BJ (cell line): ENCODE results near the gene FRMD3. TPM values are rescaled to one million over a fixed set of nuclear protein-coding genes. Genes with fewer than 3 reads are reported as not detected.

Experiments used
- CTCF ChIA-PET: fragments of 350-600 bp; formaldehyde crosslinking; extraction: SDS; loops from one replicate; lab custom pipeline; 2021; ENCODE audit warnings: antibody characterized with exemption, inconsistent platforms; lab: Yijun Ruan, JAX
- POLR2A ChIA-PET: fragments of 300-600 bp; sonication (Branson Sonifier 250); formaldehyde crosslinking; extraction: SDS; loops from one replicate; lab custom pipeline; 2021; ENCODE audit warnings: antibody characterized with exemption; lab: Charles Lee
- DNase-seq: peaks from one replicate; pipeline ENCODE4 v3.0.0-alpha.2; 2011; ENCODE audit warnings: low read depth
- H3K27me3 ChIP-seq: 2 replicates; pipeline ENCODE4 v1.6.0; 2011; ENCODE audit warnings: low read length; ENCODE audit not compliant: control insufficient read depth, insufficient read depth
- H3K36me3 ChIP-seq: 2 replicates; pipeline ENCODE4 v1.5.1; 2011; ENCODE audit warnings: low read length; ENCODE audit not compliant: control insufficient read depth, insufficient read depth
- H3K4me3 ChIP-seq: 2 replicates; pipeline ENCODE4 v1.5.1; 2011; ENCODE audit warnings: low read depth, mild to moderate bottlenecking, control low read depth, low read length
- CTCF ChIP-seq: IDR thresholded peaks from 2 replicates; pipeline ENCODE4 v1.5.1; 2011; ENCODE audit warnings: low read depth, mild to moderate bottlenecking, control low read depth, inconsistent platforms, low read length, moderate library complexity; ENCODE audit not compliant: insufficient read depth
- polyA plus RNA-seq: library from polyadenylated mRNA; depleted of rRNA; stranded (reverse); fragments of >200 nt; gene quantifications from 2 replicates; pipeline ENCODE4 v1.2.3, GENCODE V29; 2011

The FRMD3 gene
- polyA plus RNA-seq, 1 experiment = 0.10 TPM

- DNase-seq = no peak
- CTCF ChIA-PET = interaction anchor here (1.0 kb wide), 1 partner anchor 33 kb away, joined by 3 read pairs; no protein-coding TSS in a partner anchor
- TF ChIP-seq CTCF = no peak
- Histone ChIP-seq H3K4me3 (no peak overlapping the region), H3K27me3 (peaks cover 2% of the 10 kb centered on the region; the same call in 1 of the 2 replicates), H3K36me3 (no peaks in the 10 kb centered on the region)
- POLR2A ChIA-PET = no interaction called here
Measured at GRCh38 chr9:83200531-83200930, 337.7 kb downstream of the FRMD3 start.

GRCh38 chr9:83199832-83200231 lies 338.4 kb downstream of the FRMD3 start:
- Histone ChIP-seq H3K36me3 (no peaks in the 10 kb centered on the region), H3K27me3 (peaks cover 2% of the 10 kb centered on the region; the same call in 1 of the 2 replicates), H3K4me3 (no peak overlapping the region)
- DNase-seq = no peak
- ChIA-PET POLR2A (no interaction called here), CTCF (interaction anchor here (1.0 kb wide), 1 partner anchor 34 kb away, joined by 3 read pairs; no protein-coding TSS in a partner anchor)
- no peak for TF ChIP-seq CTCF

GRCh38 chr9:83199240-83199639 lies 339.0 kb downstream of the FRMD3 start:
- DNase-seq = no peak
- Histone ChIP-seq H3K36me3 (no peaks in the 10 kb centered on the region), H3K27me3 (peaks cover 2% of the 10 kb centered on the region; the same call in 1 of the 2 replicates), H3K4me3 (no peak overlapping the region)
- ChIA-PET CTCF (no interaction called here), POLR2A (no interaction called here)
- TF ChIP-seq CTCF = peak; percentile 43

GRCh38 chr9:83198371-83198770 lies 339.8 kb downstream of the FRMD3 start:
- no peak for TF ChIP-seq CTCF
- ChIA-PET POLR2A (no interaction called here), CTCF (interaction anchor here (1.3 kb wide), 1 partner anchor 18 kb away, joined by 3 read pairs; no protein-coding TSS in a partner anchor)
- Histone ChIP-seq H3K4me3 (no peak overlapping the region), H3K27me3 (peaks cover 2% of the 10 kb centered on the region; the same call in 1 of the 2 replicates), H3K36me3 (no peaks in the 10 kb centered on the region)
- DNase-seq = no peak

- DNase-seq = no peak
- peaks cover 2% of the 10 kb centered on the region; the same call in 1 of the 2 replicates for H3K27me3 ChIP-seq
- CTCF ChIA-PET = interaction anchor here (1.0 to 1.3 kb wide), 2 partner anchors 17 to 23 kb away, joined by 3 read pairs; no protein-coding TSS in a partner anchor
- H3K36me3 ChIP-seq = no peaks in the 10 kb centered on the region
- TF ChIP-seq CTCF = no peak
- H3K4me3 ChIP-seq = no peak overlapping the region
- POLR2A ChIA-PET = no interaction called here
Measured at GRCh38 chr9:83197591-83197990, 340.6 kb downstream of the FRMD3 start.
